GM18858 (cell line): ENCODE data around the gene PLK1.
A peak's percentile ranks its signal among the peaks of the same experiment; 100 is the strongest.
"Not testable (repeated sequence)": the region's sequence is repeated elsewhere in the genome, so short reads cannot be mapped to it uniquely, and the experiment has no call there.

ENCODE experiments used
- ATAC-seq: cut with Tn5 transposase; IDR thresholded peaks from one replicate; pipeline ENCODE4 v1.9.1; 2021; ENCODE audit not compliant: unreplicated experiment

The PLK1 gene

GRCh38 chr16:23678430-23679273 lies at the start of gene PLK1:
Gene PLK1, plus strand, starts transcription at chr16:23678889. Its CDS starts 44 bp downstream, at chr16:23678933.
- peak; percentile 88 for ATAC-seq

GRCh38 chr16:23629516-23629915 lies 49.2 kb upstream of the PLK1 start:
- no peak for ATAC-seq

GRCh38 chr16:23631874-23632273 lies 46.8 kb upstream of the PLK1 start:
- not testable (repeated sequence) for ATAC-seq

GRCh38 chr16:23634461-23635036 lies 44.1 kb upstream of the PLK1 start:
- no peak for ATAC-seq

GRCh38 chr16:23635958-23636357 lies 42.7 kb upstream of the PLK1 start:
- ATAC-seq, result no peak

- ATAC-seq, result no peak
Observed at GRCh38 chr16:23640615-23640930, 38.1 kb upstream of the PLK1 start.

GRCh38 chr16:23640931-23641765 lies 37.5 kb upstream of the PLK1 start, which contains the start of the genes DCTN5 and PALB2:
Gene DCTN5, plus strand, starts transcription at chr16:23641466. Its CDS starts 77 bp downstream, at chr16:23641543.
Gene PALB2, minus strand, starts transcription at chr16:23641310. Its CDS starts 153 bp downstream, at chr16:23641157.
- ATAC-seq, result peak; percentile 93

GRCh38 chr16:23642246-23642774 lies 36.4 kb upstream of the PLK1 start:
- no peak for ATAC-seq

GRCh38 chr16:23650674-23651416 lies 27.8 kb upstream of the PLK1 start:
- ATAC-seq, result no peak

GRCh38 chr16:23651943-23652468 lies 26.7 kb upstream of the PLK1 start:
- no peak for ATAC-seq

- no peak for ATAC-seq
Observed at GRCh38 chr16:23663918-23664317, 14.8 kb upstream of the PLK1 start.

GRCh38 chr16:23666571-23667354 lies 11.9 kb upstream of the PLK1 start:
- no peak for ATAC-seq

- no peak for ATAC-seq
Observed at GRCh38 chr16:23667355-23667659, 11.4 kb upstream of the PLK1 start.

GRCh38 chr16:23668225-23668624 lies 10.5 kb upstream of the PLK1 start:
- ATAC-seq, result no peak

GRCh38 chr16:23668873-23669272 lies 9.8 kb upstream of the PLK1 start:
- no peak for ATAC-seq

- peak; percentile 94 for ATAC-seq
Observed at GRCh38 chr16:23670137-23670776, 8.4 kb upstream of the PLK1 start.

- ATAC-seq, result no peak
Observed at GRCh38 chr16:23673971-23674614, 4.6 kb upstream of the PLK1 start.

GRCh38 chr16:23676924-23677480 lies 1.7 kb upstream of the PLK1 start:
- ATAC-seq, result no peak
